PC-3 (cell line): ENCODE data around the gene FLNC.

Source experiments
- EZH2 ChIP-seq: fragments of 300-600 bp; sonication (generic); IDR thresholded peaks from one replicate; pipeline ENCODE4 v1.6.1; 2017; ENCODE audit warnings: antibody characterized with exemption, mild to moderate bottlenecking, low read length; ENCODE audit not compliant: unreplicated experiment
- TF ChIP-seq, protein P1 (sequence below): fragments of 300-600 bp; sonication (generic); conservative IDR thresholded peaks from 2 replicates; pipeline ENCODE4 v1.5.1; 2017; ENCODE audit warnings: antibody characterized with exemption, low read depth, mild to moderate bottlenecking, low read length

DNA sequence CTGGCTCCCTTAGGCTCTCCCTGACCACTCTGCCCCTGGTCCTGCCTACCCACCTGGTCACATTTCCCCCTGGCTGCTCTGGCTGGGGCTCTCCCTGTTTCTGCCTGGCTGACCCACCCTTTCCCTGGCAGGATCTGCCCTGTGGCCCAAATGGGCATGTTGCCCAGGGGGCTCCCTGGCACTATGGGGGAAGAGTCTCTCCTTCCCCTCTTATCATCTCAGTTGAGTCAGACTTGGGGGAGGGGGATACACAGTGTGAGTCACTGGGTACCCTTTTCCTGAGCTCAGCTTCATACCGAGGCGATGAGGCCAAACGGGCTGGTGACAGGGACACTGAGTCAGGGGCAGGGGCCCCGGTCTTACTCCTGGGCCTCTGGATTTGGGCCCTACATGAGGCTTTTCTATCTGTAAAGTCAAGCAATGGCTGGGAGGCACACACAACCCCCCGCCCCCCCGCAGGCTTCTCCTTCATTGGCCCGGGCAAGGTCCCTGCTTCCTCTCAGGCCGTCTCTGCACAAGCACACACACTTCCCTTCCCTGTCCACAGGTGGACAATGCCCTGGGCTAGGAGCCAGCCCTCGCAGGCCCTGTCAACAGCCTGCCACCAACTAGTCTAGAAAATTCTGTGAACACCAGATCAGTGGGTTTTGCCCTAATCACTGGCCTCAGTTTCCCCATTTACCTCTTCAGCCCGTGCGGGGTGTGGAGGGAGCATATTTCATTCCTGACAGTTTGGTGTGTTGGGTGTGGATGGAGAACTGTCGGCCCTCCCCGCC, 627 bp upstream of the FLNC start:
- TF ChIP-seq, protein P1, sequence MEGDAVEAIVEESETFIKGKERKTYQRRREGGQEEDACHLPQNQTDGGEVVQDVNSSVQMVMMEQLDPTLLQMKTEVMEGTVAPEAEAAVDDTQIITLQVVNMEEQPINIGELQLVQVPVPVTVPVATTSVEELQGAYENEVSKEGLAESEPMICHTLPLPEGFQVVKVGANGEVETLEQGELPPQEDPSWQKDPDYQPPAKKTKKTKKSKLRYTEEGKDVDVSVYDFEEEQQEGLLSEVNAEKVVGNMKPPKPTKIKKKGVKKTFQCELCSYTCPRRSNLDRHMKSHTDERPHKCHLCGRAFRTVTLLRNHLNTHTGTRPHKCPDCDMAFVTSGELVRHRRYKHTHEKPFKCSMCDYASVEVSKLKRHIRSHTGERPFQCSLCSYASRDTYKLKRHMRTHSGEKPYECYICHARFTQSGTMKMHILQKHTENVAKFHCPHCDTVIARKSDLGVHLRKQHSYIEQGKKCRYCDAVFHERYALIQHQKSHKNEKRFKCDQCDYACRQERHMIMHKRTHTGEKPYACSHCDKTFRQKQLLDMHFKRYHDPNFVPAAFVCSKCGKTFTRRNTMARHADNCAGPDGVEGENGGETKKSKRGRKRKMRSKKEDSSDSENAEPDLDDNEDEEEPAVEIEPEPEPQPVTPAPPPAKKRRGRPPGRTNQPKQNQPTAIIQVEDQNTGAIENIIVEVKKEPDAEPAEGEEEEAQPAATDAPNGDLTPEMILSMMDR: no peak
- TF ChIP-seq EZH2: no peak
